K562 (cell line): ENCODE results near the gene GABRP. TPM values are rescaled to one million over a fixed set of nuclear protein-coding genes. Genes with fewer than 3 reads are reported as not detected.

Source experiments
- ATAC-seq: fragments of 200-7000 bp; cut with Tn5 transposase; 3 replicates; pipeline ENCODE4 v1.9.1; 2020; ENCODE audit warnings: moderate library complexity
- BruUV-seq: library from RNA; stranded (reverse); fragments of 400-500 nt; replicated peaks from 2 replicates; lab custom pipeline; 2021; lab: Mats Ljungman, UMichigan
- CTCF ChIA-PET: fragments of 300-600 bp; formaldehyde crosslinking; extraction: SDS; loops from one replicate; lab custom pipeline; 2021; ENCODE audit warnings: low intra/inter-chr PET ratio; lab: Yijun Ruan, JAX
- POLR2A ChIA-PET: fragments of 300-600, 350-650 bp; sonication (Branson Sonifier 250); formaldehyde crosslinking; extraction: SDS; loops from one replicate; lab custom pipeline; 2021; ENCODE audit warnings: antibody characterized with exemption, inconsistent platforms; lab: Yijun Ruan, JAX
- DNase-seq, 4 experiments: peaks; one replicate each; pipeline versions ENCODE4 v3.0.0 to v3.0.0-alpha.2; 2011 to 2018; ENCODE audit warnings: low spot score in 3 of 4, mixed read lengths in 3 of 4; ENCODE audit errors: extremely low read depth in 1 of 4
- FAIRE-seq: peaks from 2 replicates; lab custom pipeline; 2011; peaks lifted over from hg19 to GRCh38; lab: Jason Lieb, UNC
- H2AFZ ChIP-seq: 2 replicates; pipeline ENCODE4 v1.6.0; 2011; ENCODE audit warnings: low read depth, low read length, control low read depth, inconsistent platforms
- H3K27ac ChIP-seq: fragments of 200-600 bp; 3 replicates; pipeline ENCODE4 v1.8.0; 2011; ENCODE audit warnings: low read depth, mild to moderate bottlenecking, control low read depth, inconsistent platforms, low read length, moderate library complexity, mixed read lengths; ENCODE audit errors: extremely low read depth
- H3K27me3 ChIP-seq, 2 experiments: fragments of 300-600 bp in 1 of 2; 2 replicates in 1 of 2; 3 replicates in 1 of 2; pipeline versions ENCODE4 v1.6.0 to v1.8.0; 2011; ENCODE audit warnings: inconsistent platforms in 2 of 2, low read length in 2 of 2, mild to moderate bottlenecking in 1 of 2, mixed read lengths in 1 of 2, moderate library complexity in 1 of 2; ENCODE audit not compliant: control insufficient read depth in 2 of 2, insufficient read depth in 2 of 2
- H3K36me3 ChIP-seq: fragments of 300-600 bp; 3 replicates; pipeline ENCODE4 v1.8.0; 2011; ENCODE audit warnings: mild to moderate bottlenecking, low read length, inconsistent platforms; ENCODE audit not compliant: control insufficient read depth, insufficient read depth
- H3K4me1 ChIP-seq, 2 experiments: fragments of 200-600 bp in 1 of 2; replicated peaks in 1 of 2; 2 replicates in 1 of 2; 3 replicates in 1 of 2; pipeline versions ENCODE4 v1.5.1 to v1.8.0; 2011; ENCODE audit warnings: inconsistent platforms in 2 of 2, low read length in 2 of 2, mild to moderate bottlenecking in 1 of 2, mixed read lengths in 1 of 2, moderate library complexity in 1 of 2; ENCODE audit not compliant: control insufficient read depth in 2 of 2, insufficient read depth in 2 of 2
- H3K4me2 ChIP-seq: 2 replicates; pipeline ENCODE4 v1.6.1; 2011; ENCODE audit warnings: low read length, control low read depth, inconsistent platforms, mixed read lengths; ENCODE audit not compliant: insufficient read depth
- H3K4me3 ChIP-seq: fragments of 200-600 bp; sonication (generic), shearing (Covaris generic); 2 replicates; pipeline ENCODE4 v1.5.1; 2016; ENCODE audit warnings: control low read depth, inconsistent platforms
- H3K79me2 ChIP-seq: fragments of 200-600 bp; 3 replicates; pipeline ENCODE4 v1.8.0; 2011; ENCODE audit warnings: low read length, inconsistent platforms; ENCODE audit not compliant: control insufficient read depth, insufficient read depth
- H3K9ac ChIP-seq, 2 experiments: 2 replicates each; pipeline versions ENCODE4 v1.6.0 to v1.6.1; 2011; ENCODE audit warnings: low read depth in 2 of 2, low read length in 2 of 2, control low read depth in 1 of 2, inconsistent platforms in 1 of 2, mild to moderate bottlenecking in 1 of 2, mixed read lengths in 1 of 2; ENCODE audit not compliant: insufficient read depth in 1 of 2
- H3K9me1 ChIP-seq: one replicate; pipeline ENCODE4 v1.6.0; 2011; ENCODE audit warnings: inconsistent platforms, mild to moderate bottlenecking, low read length, moderate library complexity; ENCODE audit not compliant: control insufficient read depth, insufficient read depth
- H3K9me3 ChIP-seq: replicated peaks from 2 replicates; pipeline ENCODE4 v1.5.1; 2011; ENCODE audit warnings: low read depth, low read length, inconsistent platforms; ENCODE audit not compliant: control insufficient read depth, insufficient read depth
- H4K20me1 ChIP-seq: replicated peaks from 2 replicates; pipeline ENCODE4 v1.6.1; 2011; ENCODE audit warnings: low read length, inconsistent platforms, mixed read lengths; ENCODE audit not compliant: control insufficient read depth, insufficient read depth
- CTCFL ChIP-seq: IDR thresholded peaks from 2 replicates; pipeline ENCODE4 v1.6.1; 2011; ENCODE audit warnings: borderline replicate concordance, low read depth, mild to moderate bottlenecking, moderate library complexity, low read length; ENCODE audit not compliant: insufficient read depth, poor library complexity, severe bottlenecking
- E2F3 ChIP-seq: fragments of 250-450 bp; sonication (Bioruptor Pico); IDR thresholded peaks from 2 replicates; pipeline ENCODE4 v1.4.0; 2020; ENCODE audit warnings: mild to moderate bottlenecking
- GTF2B ChIP-seq: IDR thresholded peaks from 2 replicates; pipeline ENCODE4 v1.6.1; 2011; ENCODE audit not compliant: insufficient read length; ENCODE audit errors: extremely low read depth
- NFIC ChIP-seq: fragments of 450-650 bp; IDR thresholded peaks from 2 replicates; pipeline ENCODE4 v1.6.1; 2017; ENCODE audit warnings: mild to moderate bottlenecking, inconsistent platforms
- POLR2AphosphoS2 ChIP-seq: IDR thresholded peaks from 2 replicates; pipeline ENCODE4 v1.6.1; 2012; ENCODE audit warnings: low read length, improper control_type of control experiment
- POLR2B ChIP-seq: fragments of 450-650 bp; IDR thresholded peaks from 2 replicates; pipeline ENCODE4 v1.6.1; 2018; ENCODE audit warnings: low read depth; ENCODE audit not compliant: partially characterized antibody
- RAD51 ChIP-seq: fragments of 450-650 bp; IDR thresholded peaks from 2 replicates; pipeline ENCODE4 v1.7.1; 2016; ENCODE audit warnings: low read depth, mild to moderate bottlenecking, borderline replicate concordance
- XRCC4 ChIP-seq: IDR thresholded peaks from one replicate; pipeline ENCODE4 v1.6.1; 2011; ENCODE audit not compliant: insufficient read depth, insufficient read length; ENCODE audit errors: extremely low read depth
- ZBTB26 ChIP-seq: fragments of 450-650 bp; formaldehyde crosslinking; IDR thresholded peaks from 2 replicates; pipeline ENCODE4 v1.4.0; 2022; ENCODE audit warnings: missing genetic modification characterization
- ZNF217 ChIP-seq: sonication (generic); formaldehyde crosslinking; IDR thresholded peaks from 2 replicates; pipeline ENCODE4 v1.8.0; 2022; ENCODE audit warnings: mild to moderate bottlenecking, missing genetic modification reagents
- WGBS: fragments of 100-300 bp; shearing (Covaris generic); methylation state at CpG from one replicate; pipeline ENCODE4 v1.1.6; 2016; ENCODE audit warnings: low coverage, mixed read lengths; ENCODE audit not compliant: insufficient coverage; ENCODE audit errors: missing lambda C conversion rate; 5-methylcytosine and 5-hydroxymethylcytosine counted together
- in situ Hi-C: fragments of 300-500 bp; cut with MboI; formaldehyde crosslinking; loops from 4 replicates; pipeline ENCODE4 v1.15.0; 2018; ENCODE audit warnings: inconsistent platforms, mixed read lengths
- intact Hi-C: fragments of 100-400 bp; cut with micrococcal nuclease; formaldehyde crosslinking; loops from 2 replicates; pipeline ENCODE4 v1.14.2; 2022
- polyA plus RNA-seq, 8 experiments: library from polyadenylated mRNA; depleted of rRNA in 4 of 8; stranded (reverse) in 5 of 8; unstranded in 3 of 8; fragments of >200 nt; fragmentation: Nextera tagmentation in 2 of 8; fragmentation: Illumina TruSeq in 1 of 8; extraction: Ambion mirVana in 2 of 8; extraction: Trizol in 1 of 8; gene quantifications; 2 replicates each; pipeline versions ENCODE4 v1.2.1 to v1.2.3, GENCODE V29; 2011 to 2014; ENCODE audit warnings: inconsistent platforms in 1 of 8, missing spikeins in 1 of 8
- total RNA-seq, 7 experiments: library from RNA; depleted of rRNA in 6 of 7; stranded (reverse); fragments of >200 nt in 6 of 7; fragmentation: Illumina TruSeq in 2 of 7; extraction: Trizol in 2 of 7; gene quantifications; 2 replicates each; pipeline versions ENCODE4 v1.2.1 to v1.2.3, GENCODE V29; 2011 to 2021; ENCODE audit warnings: low replicate concordance in 1 of 7
- TF ChIP-seq, protein P1 (sequence below), 2 experiments: fragments of 250-450 bp in 1 of 2; fragments of 450-650 bp in 1 of 2; sonication (Bioruptor Pico) in 1 of 2; IDR thresholded peaks; 2 replicates each; pipeline versions ENCODE4 v1.6.1 to v1.8.0; 2016 to 2021; ENCODE audit warnings: mild to moderate bottlenecking in 2 of 2, moderate library complexity in 2 of 2, missing compliant biosample characterization in 1 of 2, missing genetic modification characterization in 1 of 2

Gene GABRP
- total and polyA plus RNA-seq, 9 of the 15 experiments (the other 6 are each of a cell fraction or from before 2014, with no cell fraction given): not detected

DNA sequence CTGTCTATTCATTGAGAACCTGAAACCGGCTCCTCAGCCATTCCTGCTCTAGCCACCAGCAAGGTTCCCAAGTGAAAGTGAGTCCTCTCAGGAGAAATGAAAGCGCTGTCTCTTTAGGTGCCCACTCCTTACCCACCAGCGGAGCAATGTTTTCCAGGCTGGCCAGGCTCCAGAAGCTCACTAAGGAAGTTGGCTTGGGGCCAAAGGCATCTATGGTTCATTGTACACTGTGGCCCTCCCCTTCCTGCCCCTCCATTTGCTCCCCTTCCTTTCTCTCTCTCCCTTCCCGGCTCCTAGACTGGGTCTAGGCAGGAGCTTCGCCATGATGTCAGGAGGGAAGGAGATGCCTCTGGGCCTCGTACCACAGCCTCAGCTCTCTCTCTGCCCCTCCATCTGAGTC, 1.1 kb upstream of the GABRP start:
- H3K9me3 ChIP-seq: no peaks in the 10 kb centered on the region
- BruUV-seq: no TSS peak
- H3K4me1 ChIP-seq: no peaks in the 10 kb centered on the region
- H3K4me2 ChIP-seq: no peak overlapping the region
- H4K20me1 ChIP-seq: no peaks in the 10 kb centered on the region; the same call in 1 of the 2 replicates
- no peaks in the 10 kb centered on the region for H3K36me3 ChIP-seq
- H3K4me3 ChIP-seq: no peak overlapping the region
- in situ Hi-C loops: no loop called here
- no peaks in the 10 kb centered on the region for H3K79me2 ChIP-seq
- H2AFZ ChIP-seq: no peak overlapping the region
- CTCF ChIA-PET: no interaction called here
- peaks cover 3% of the 10 kb centered on the region for H3K9me1 ChIP-seq
- FAIRE-seq (no peak), ATAC-seq (no peak), DNase-seq (no peak)
- POLR2A ChIA-PET: interaction anchor here (0.9 kb wide), 1 partner anchor 13 kb away, joined by 3 read pairs; no protein-coding TSS in a partner anchor
- TF ChIP-seq E2F3 (CRISPR knock-in tag): no peak
- peak; percentile 34; the same call in 1 of the 2 replicates for TF ChIP-seq NFIC
- no peak overlapping the region for H3K27ac ChIP-seq
- no peaks in the 10 kb centered on the region for H3K27me3 ChIP-seq
- WGBS: 0% methylated on average over 6 of the region's 6 CpGs
- intact Hi-C loops: no loop called here
- no peak overlapping the region for H3K9ac ChIP-seq

DNA sequence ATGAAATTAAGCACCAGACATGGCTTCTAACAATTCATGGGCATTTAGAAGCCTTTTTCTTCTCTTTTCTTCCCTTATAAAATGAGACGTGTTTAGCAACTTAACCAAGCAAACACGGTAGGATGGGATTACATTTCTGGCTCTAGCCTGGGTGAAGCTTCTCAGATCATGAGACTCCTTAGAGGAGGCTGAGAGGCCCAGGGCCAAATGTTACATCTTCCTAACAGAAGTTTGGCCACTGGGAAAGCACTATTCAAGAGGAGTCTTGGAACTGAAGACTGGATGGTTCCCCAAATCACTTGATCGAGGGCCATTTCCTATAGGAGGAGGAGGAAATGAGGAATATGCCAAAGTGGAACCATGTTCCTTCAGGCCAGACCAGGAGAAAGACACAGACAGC, 1.9 kb downstream of the GABRP start:
- CTCF ChIA-PET: no interaction called here
- Histone ChIP-seq H3K4me2 (no peak overlapping the region), H3K79me2 (no peaks in the 10 kb centered on the region), H3K9me3 (no peaks in the 10 kb centered on the region), H3K36me3 (no peaks in the 10 kb centered on the region), H3K27ac (no peak overlapping the region), H3K4me1 (no peaks in the 10 kb centered on the region), H2AFZ (no peak overlapping the region), H3K9ac (no peak overlapping the region), H3K4me3 (no peak overlapping the region), H4K20me1 (no peaks in the 10 kb centered on the region; the same call in 1 of the 2 replicates), H3K27me3 (no peaks in the 10 kb centered on the region), H3K9me1 (peaks cover 3% of the 10 kb centered on the region)
- in situ Hi-C loops: no loop called here
- FAIRE-seq: no peak
- 0% methylated on average over 2 of the region's 3 CpGs for WGBS
- no peak for DNase-seq
- intact Hi-C loops: no loop called here
- POLR2A ChIA-PET: interaction anchor here (0.6 kb wide), 1 partner anchor 10 kb away, joined by 3 read pairs; no protein-coding TSS in a partner anchor
- ATAC-seq: no peak
- no TSS peak for BruUV-seq
- TF ChIP-seq RAD51 (no peak), ZBTB26 (CRISPR knock-in tag) (no peak), CTCFL (no peak), ZNF217 (CRISPR knock-in tag) (no peak), GTF2B (no peak), XRCC4 (no peak), POLR2AphosphoS2 (no peak), POLR2B (no peak)
- TF ChIP-seq, protein P1, sequence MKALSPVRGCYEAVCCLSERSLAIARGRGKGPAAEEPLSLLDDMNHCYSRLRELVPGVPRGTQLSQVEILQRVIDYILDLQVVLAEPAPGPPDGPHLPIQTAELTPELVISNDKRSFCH (CRISPR knock-in tag; IDR thresholded peaks at IDR 0.05): no peak
- TF ChIP-seq, protein P1 (tag; IDR thresholded peaks at IDR 0.05): no peak
